Measurements from ENCODE around the gene TBC1D22A. TPM values are rescaled to one million over a fixed set of nuclear protein-coding genes. Genes with fewer than 3 reads are reported as not detected.

The TBC1D22A gene
- total RNA-seq, 3 donors from 2014 or later = 35.6 to 51.9 (median 41.8) TPM

- no peaks in the 10 kb centered on the region for H3K4me1 ChIP-seq (ENCODE audit: low read depth)
- H3K9me3 ChIP-seq = no peaks in the 10 kb centered on the region
- H3K4me3 ChIP-seq = no peak overlapping the region
- no peaks in the 10 kb centered on the region for H3K36me3 ChIP-seq (ENCODE audit: low read depth)
- intact Hi-C loops (cut with DNase I, micrococcal nuclease) = no loop called here
- DNase-seq = no peak
- no peak for TF ChIP-seq CTCF (IDR thresholded peaks at IDR 0.05)
- no peak for ATAC-seq
Observed at GRCh38 chr22:46893281-46894020, 131.0 kb downstream of the TBC1D22A start.

GRCh38 chr22:46894081-46894671 lies 131.7 kb downstream of the TBC1D22A start:
- TF ChIP-seq CTCF (IDR thresholded peaks at IDR 0.05) = no peak
- ATAC-seq = peak; percentile 25
- Histone ChIP-seq H3K9me3 (no peaks in the 10 kb centered on the region), H3K4me3 (no peak overlapping the region), H3K4me1 (ENCODE audit: low read depth) (no peaks in the 10 kb centered on the region), H3K36me3 (ENCODE audit: low read depth) (no peaks in the 10 kb centered on the region)
- DNase-seq = no peak
- intact Hi-C loops (cut with DNase I, micrococcal nuclease) = no loop called here

GRCh38 chr22:46894851-46895640 lies 132.6 kb downstream of the TBC1D22A start:
- H3K4me1 ChIP-seq (ENCODE audit: low read depth) = no peaks in the 10 kb centered on the region
- no peak for ATAC-seq
- no peaks in the 10 kb centered on the region for H3K9me3 ChIP-seq
- intact Hi-C loops (cut with DNase I, micrococcal nuclease) = no loop called here
- H3K4me3 ChIP-seq = no peak overlapping the region
- no peak for DNase-seq
- no peaks in the 10 kb centered on the region for H3K36me3 ChIP-seq (ENCODE audit: low read depth)
- no peak for TF ChIP-seq CTCF (IDR thresholded peaks at IDR 0.05)

GRCh38 chr22:46895753-46896152 lies 133.3 kb downstream of the TBC1D22A start:
- no peak for TF ChIP-seq CTCF (IDR thresholded peaks at IDR 0.05)
- Histone ChIP-seq H3K36me3 (ENCODE audit: low read depth) (no peaks in the 10 kb centered on the region), H3K4me3 (no peak overlapping the region), H3K9me3 (no peaks in the 10 kb centered on the region), H3K4me1 (ENCODE audit: low read depth) (no peaks in the 10 kb centered on the region)
- DNase-seq (no peak), ATAC-seq (no peak)
- intact Hi-C loops (cut with DNase I, micrococcal nuclease) = no loop called here

GRCh38 chr22:46896166-46896565 lies 133.7 kb downstream of the TBC1D22A start:
- Histone ChIP-seq H3K4me1 (ENCODE audit: low read depth) (no peaks in the 10 kb centered on the region), H3K9me3 (no peaks in the 10 kb centered on the region), H3K36me3 (ENCODE audit: low read depth) (no peaks in the 10 kb centered on the region), H3K4me3 (no peak overlapping the region)
- TF ChIP-seq CTCF (IDR thresholded peaks at IDR 0.05) = no peak
- intact Hi-C loops (cut with DNase I, micrococcal nuclease) = no loop called here
- ATAC-seq (no peak), DNase-seq (no peak)
